ENCODE results near the gene SPHK2.

The SPHK2 gene

DNA sequence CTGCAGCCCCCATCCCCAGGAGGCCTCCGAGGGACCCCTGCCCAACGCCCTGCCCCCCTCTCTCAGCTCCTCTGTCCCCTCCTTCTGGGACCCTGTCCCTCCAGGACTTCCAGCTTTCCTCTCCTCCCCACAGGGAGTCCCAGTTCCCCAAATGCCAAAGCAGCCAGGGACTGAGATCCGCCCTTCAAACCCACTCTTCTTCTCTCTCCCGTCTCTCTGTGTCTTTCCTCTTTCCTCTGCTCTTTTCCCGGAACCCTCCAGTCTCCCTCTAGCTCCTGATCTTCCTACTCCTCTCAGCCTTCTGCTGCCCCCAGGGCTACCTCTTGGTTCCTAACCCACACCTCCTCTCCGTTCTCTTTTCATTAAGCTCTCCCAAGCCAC is 26.3 kb downstream of the SPHK2 start:
- no peak for DNase-seq
- no CpG with 5 or more reads among the region's 6 CpGs for WGBS (ENCODE audit: extremely low coverage, insufficient coverage, low lambda C conversion rate)
- Histone ChIP-seq H3K4ac (ENCODE audit: low read depth, low read length) (no peak overlapping the region), H3K4me1 (ENCODE audit: control insufficient read depth, low read depth, low read length) (no peaks in the 10 kb centered on the region), H3K79me2 (ENCODE audit: control insufficient read depth, insufficient read depth, low read length) (no peaks in the 10 kb centered on the region), H3K27ac (ENCODE audit: low read depth, low read length) (peak overlapping the region; percentile 55), H3K79me1 (ENCODE audit: low read length) (no peaks in the 10 kb centered on the region), H3K23ac (ENCODE audit: low read length) (no peak overlapping the region), H2BK5ac (ENCODE audit: low read length) (peak overlapping the region; percentile 74), H2AK5ac (ENCODE audit: low read length) (no peak overlapping the region), H3K18ac (ENCODE audit: low read length) (peak overlapping the region; percentile 19), H2BK120ac (ENCODE audit: low read depth, low read length) (peak overlapping the region; percentile 2), H3K9ac (ENCODE audit: low read length) (peak overlapping the region; percentile 69), H3K4me2 (ENCODE audit: low read length) (peak overlapping the region; percentile 96), H3K56ac (ENCODE audit: low read length) (peak overlapping the region; percentile 79), H4K8ac (ENCODE audit: low read depth, low read length) (no peak overlapping the region), H3K27me3 (ENCODE audit: insufficient read depth, low read length, poor library complexity) (no peaks in the 10 kb centered on the region), H3K36me3 (ENCODE audit: control insufficient read depth, insufficient read depth, low read length) (no peaks in the 10 kb centered on the region), H3K4me3 (ENCODE audit: low read length) (peak overlapping the region; percentile 13), H2BK15ac (replicated peaks; ENCODE audit: low read depth) (no peak overlapping the region), H4K5ac (ENCODE audit: low read length) (no peak overlapping the region)

DNA sequence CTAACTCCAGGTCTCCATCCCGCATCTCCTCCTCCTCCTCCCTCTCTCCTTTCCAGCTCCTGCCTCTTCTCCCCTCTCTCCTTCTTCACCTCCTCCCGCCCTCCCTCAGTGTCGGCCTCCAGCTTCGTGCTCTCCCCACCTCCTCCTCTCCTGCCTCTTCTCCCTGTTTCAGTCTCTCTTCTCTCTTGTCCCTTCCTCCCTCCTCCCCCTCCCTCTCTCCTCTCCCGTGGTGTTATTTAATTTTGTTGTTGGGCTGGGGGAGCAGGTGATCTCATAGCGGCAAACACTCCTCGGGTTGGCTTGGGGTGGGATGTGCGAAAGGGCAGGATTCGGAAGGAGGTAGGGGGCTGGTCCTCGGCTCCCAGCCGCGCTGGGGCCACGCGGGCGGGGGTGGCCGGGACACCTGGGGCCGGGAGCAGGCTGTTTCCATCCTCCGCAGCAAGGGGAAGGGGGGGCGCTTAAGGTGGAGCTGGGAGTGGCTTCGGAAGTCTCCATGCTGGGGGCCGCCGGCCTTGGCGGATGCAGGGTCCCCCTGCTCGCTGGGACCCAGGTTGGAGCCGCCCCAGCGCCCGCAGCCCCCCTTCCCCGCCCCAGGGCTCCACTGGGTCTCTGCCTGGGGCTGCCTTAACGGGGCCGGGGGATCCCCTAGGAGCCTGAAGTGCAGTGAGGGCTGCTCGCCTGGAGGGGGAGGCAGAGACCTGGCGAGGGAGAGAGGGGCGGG is 26.9 kb downstream of the SPHK2 start, which contains the start of gene CA11:
CA11 (minus strand) TSS at position 187 of the 721 bp plus-strand sequence. CDS start 555 bp downstream, outside the sequence.
- peak; percentile 93 for DNase-seq
- H3K4me1 ChIP-seq (ENCODE audit: control insufficient read depth, low read depth, low read length): no peaks in the 10 kb centered on the region
- no peaks in the 10 kb centered on the region for H3K79me2 ChIP-seq (ENCODE audit: control insufficient read depth, insufficient read depth, low read length)
- H3K56ac ChIP-seq (ENCODE audit: low read length): peak within 1 kb of the TSS; percentile 79
- H3K4me3 ChIP-seq (ENCODE audit: low read length): peak within 1 kb of the TSS; percentile 63
- no peak within 1 kb of the TSS for H3K23ac ChIP-seq (ENCODE audit: low read length)
- H2BK5ac ChIP-seq (ENCODE audit: low read length): peak within 1 kb of the TSS; percentile 74
- H3K9ac ChIP-seq (ENCODE audit: low read length): peak within 1 kb of the TSS; percentile 69
- H2AK5ac ChIP-seq (ENCODE audit: low read length): no peak within 1 kb of the TSS
- peak within 1 kb of the TSS; percentile 78 for H3K18ac ChIP-seq (ENCODE audit: low read length)
- peak within 1 kb of the TSS; percentile 2 for H2BK120ac ChIP-seq (ENCODE audit: low read depth, low read length)
- no peak within 1 kb of the TSS for H3K4ac ChIP-seq (ENCODE audit: low read depth, low read length)
- no CpG with 5 or more reads among the region's 33 CpGs for WGBS (ENCODE audit: extremely low coverage, insufficient coverage, low lambda C conversion rate)
- H2BK15ac ChIP-seq (replicated peaks; ENCODE audit: low read depth): no peak within 1 kb of the TSS
- H3K4me2 ChIP-seq (ENCODE audit: low read length): peak within 1 kb of the TSS; percentile 96
- no peak within 1 kb of the TSS for H4K5ac ChIP-seq (ENCODE audit: low read length)
- no peaks in the 10 kb centered on the region for H3K27me3 ChIP-seq (ENCODE audit: insufficient read depth, low read length, poor library complexity)
- H3K36me3 ChIP-seq (ENCODE audit: control insufficient read depth, insufficient read depth, low read length): no peaks in the 10 kb centered on the region
- H3K27ac ChIP-seq (ENCODE audit: low read depth, low read length): peak within 1 kb of the TSS; percentile 55
- H3K79me1 ChIP-seq (ENCODE audit: low read length): no peaks in the 10 kb centered on the region
- H4K8ac ChIP-seq (ENCODE audit: low read depth, low read length): no peak within 1 kb of the TSS

DNA sequence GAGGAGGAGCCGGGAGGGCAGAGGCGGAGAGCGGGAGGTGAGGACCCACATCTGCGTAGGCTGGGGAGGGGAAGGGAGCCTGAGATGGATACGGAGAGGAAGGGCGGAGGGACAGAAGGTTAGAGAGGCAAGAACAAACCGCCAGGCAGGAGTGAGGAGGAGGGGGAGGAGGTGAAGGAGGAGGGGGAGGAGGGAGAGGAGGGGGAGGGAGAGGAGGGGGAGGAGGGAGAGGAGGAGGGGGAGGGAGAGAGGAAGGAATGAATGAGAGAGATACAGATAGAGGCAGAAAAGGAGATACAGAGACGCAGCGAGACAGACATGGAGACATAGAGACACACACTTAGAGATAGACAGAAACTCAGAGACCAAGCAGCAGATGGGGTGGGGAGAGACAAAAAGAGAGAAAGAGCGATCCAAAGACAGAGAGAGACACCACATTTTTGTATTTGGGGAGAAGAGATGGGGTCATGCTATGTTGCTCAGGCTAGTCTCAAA is 27.5 kb downstream of the SPHK2 start:
- no peak overlapping the region for H2BK5ac ChIP-seq (ENCODE audit: low read length)
- H3K79me1 ChIP-seq (ENCODE audit: low read length): no peaks in the 10 kb centered on the region
- H3K4me1 ChIP-seq (ENCODE audit: control insufficient read depth, low read depth, low read length): no peaks in the 10 kb centered on the region
- H3K56ac ChIP-seq (ENCODE audit: low read length): peak overlapping the region; percentile 76
- H2BK120ac ChIP-seq (ENCODE audit: low read depth, low read length): no peak overlapping the region
- no peaks in the 10 kb centered on the region for H3K36me3 ChIP-seq (ENCODE audit: control insufficient read depth, insufficient read depth, low read length)
- no peak overlapping the region for H3K23ac ChIP-seq (ENCODE audit: low read length)
- peak; percentile 97 for DNase-seq
- no peak overlapping the region for H2AK5ac ChIP-seq (ENCODE audit: low read length)
- H3K4ac ChIP-seq (ENCODE audit: low read depth, low read length): no peak overlapping the region
- no peak overlapping the region for H2BK15ac ChIP-seq (replicated peaks; ENCODE audit: low read depth)
- no peak overlapping the region for H4K8ac ChIP-seq (ENCODE audit: low read depth, low read length)
- no peak overlapping the region for H3K18ac ChIP-seq (ENCODE audit: low read length)
- no CpG with 5 or more reads among the region's 10 CpGs for WGBS (ENCODE audit: extremely low coverage, insufficient coverage, low lambda C conversion rate)
- no peak overlapping the region for H3K4me3 ChIP-seq (ENCODE audit: low read length)
- H3K27ac ChIP-seq (ENCODE audit: low read depth, low read length): no peak overlapping the region
- no peaks in the 10 kb centered on the region for H3K27me3 ChIP-seq (ENCODE audit: insufficient read depth, low read length, poor library complexity)
- H4K5ac ChIP-seq (ENCODE audit: low read length): no peak overlapping the region
- H3K9ac ChIP-seq (ENCODE audit: low read length): no peak overlapping the region
- no peaks in the 10 kb centered on the region for H3K79me2 ChIP-seq (ENCODE audit: control insufficient read depth, insufficient read depth, low read length)
- H3K4me2 ChIP-seq (ENCODE audit: low read length): peak overlapping the region; percentile 34

DNA sequence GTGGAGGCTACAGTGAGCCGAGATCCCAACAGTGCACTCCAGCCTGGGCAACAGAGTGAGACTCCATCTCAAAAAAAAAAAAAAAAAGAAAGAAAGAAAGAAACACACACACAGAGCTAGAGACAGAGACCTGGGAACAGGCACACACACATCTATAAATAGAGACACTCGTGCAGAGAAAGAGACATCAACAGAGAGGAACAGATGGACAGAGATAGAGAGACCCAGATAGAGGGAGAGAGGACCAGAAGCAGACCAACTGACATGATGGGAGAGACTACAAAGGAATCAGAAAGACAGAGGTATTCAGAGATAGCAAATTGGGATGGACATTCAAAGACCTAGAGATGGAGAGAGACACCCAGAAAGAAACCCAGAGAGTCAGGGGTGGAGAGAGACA is 28.8 kb downstream of the SPHK2 start:
- H2BK5ac ChIP-seq (ENCODE audit: low read length): no peak overlapping the region
- H3K9ac ChIP-seq (ENCODE audit: low read length): no peak overlapping the region
- H4K5ac ChIP-seq (ENCODE audit: low read length): no peak overlapping the region
- no peaks in the 10 kb centered on the region for H3K36me3 ChIP-seq (ENCODE audit: control insufficient read depth, insufficient read depth, low read length)
- no peak overlapping the region for H3K4me3 ChIP-seq (ENCODE audit: low read length)
- DNase-seq: no peak
- H2BK15ac ChIP-seq (replicated peaks; ENCODE audit: low read depth): no peak overlapping the region
- no peak overlapping the region for H3K18ac ChIP-seq (ENCODE audit: low read length)
- H3K27me3 ChIP-seq (ENCODE audit: insufficient read depth, low read length, poor library complexity): no peaks in the 10 kb centered on the region
- H3K27ac ChIP-seq (ENCODE audit: low read depth, low read length): no peak overlapping the region
- no peaks in the 10 kb centered on the region for H3K4me1 ChIP-seq (ENCODE audit: control insufficient read depth, low read depth, low read length)
- H2AK5ac ChIP-seq (ENCODE audit: low read length): no peak overlapping the region
- H4K8ac ChIP-seq (ENCODE audit: low read depth, low read length): no peak overlapping the region
- no peak overlapping the region for H3K23ac ChIP-seq (ENCODE audit: low read length)
- H3K79me1 ChIP-seq (ENCODE audit: low read length): no peaks in the 10 kb centered on the region
- no peak overlapping the region for H3K56ac ChIP-seq (ENCODE audit: low read length)
- H3K4me2 ChIP-seq (ENCODE audit: low read length): no peak overlapping the region
- H2BK120ac ChIP-seq (ENCODE audit: low read depth, low read length): no peak overlapping the region
- no CpG with 5 or more reads among the region's 2 CpGs for WGBS (ENCODE audit: extremely low coverage, insufficient coverage, low lambda C conversion rate)
- no peak overlapping the region for H3K4ac ChIP-seq (ENCODE audit: low read depth, low read length)
- H3K79me2 ChIP-seq (ENCODE audit: control insufficient read depth, insufficient read depth, low read length): no peaks in the 10 kb centered on the region

DNA sequence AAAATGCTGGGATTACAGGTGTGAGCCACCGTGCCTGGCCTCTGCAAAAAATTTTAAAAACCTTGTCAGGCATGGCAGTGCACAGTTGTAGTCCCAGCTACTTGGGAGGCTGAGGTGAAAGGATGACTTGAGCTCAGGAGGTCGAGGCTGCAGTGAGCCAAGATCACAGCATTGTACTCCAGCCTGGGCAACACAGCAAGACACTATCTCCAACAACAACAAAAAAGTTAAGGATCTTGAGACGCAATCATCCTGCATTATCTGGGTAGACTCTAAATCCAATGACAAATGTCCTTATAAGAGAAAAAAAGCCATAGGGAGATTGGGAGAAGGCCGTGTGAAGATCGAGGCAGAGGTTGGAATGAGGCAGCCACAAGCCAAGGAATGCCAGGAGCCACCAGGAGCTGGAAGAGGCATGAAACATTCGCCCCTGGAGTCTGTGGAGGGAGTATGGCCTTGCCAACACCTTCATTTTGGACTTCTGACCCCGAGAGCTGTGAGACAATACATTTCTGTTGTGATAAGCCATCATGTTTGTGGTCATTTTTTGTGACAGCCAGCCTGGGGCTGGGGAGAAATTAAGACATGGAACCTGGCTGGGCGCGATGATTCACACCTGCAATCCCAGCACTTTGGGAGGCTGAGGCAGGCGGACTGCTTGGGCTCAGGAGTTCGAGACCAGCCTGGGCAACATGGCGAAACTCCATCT is 31.8 kb downstream of the SPHK2 start:
- H2BK5ac ChIP-seq (ENCODE audit: low read length): no peak overlapping the region
- H3K79me1 ChIP-seq (ENCODE audit: low read length): no peaks in the 10 kb centered on the region
- H3K79me2 ChIP-seq (ENCODE audit: control insufficient read depth, insufficient read depth, low read length): no peaks in the 10 kb centered on the region
- no peak overlapping the region for H3K27ac ChIP-seq (ENCODE audit: low read depth, low read length)
- H3K27me3 ChIP-seq (ENCODE audit: insufficient read depth, low read length, poor library complexity): no peaks in the 10 kb centered on the region
- H4K5ac ChIP-seq (ENCODE audit: low read length): no peak overlapping the region
- H2BK120ac ChIP-seq (ENCODE audit: low read depth, low read length): no peak overlapping the region
- H3K36me3 ChIP-seq (ENCODE audit: control insufficient read depth, insufficient read depth, low read length): no peaks in the 10 kb centered on the region
- no peak overlapping the region for H3K23ac ChIP-seq (ENCODE audit: low read length)
- WGBS (ENCODE audit: extremely low coverage, insufficient coverage, low lambda C conversion rate): no CpG with 5 or more reads among the region's 12 CpGs
- H3K4me1 ChIP-seq (ENCODE audit: control insufficient read depth, low read depth, low read length): no peaks in the 10 kb centered on the region
- H2BK15ac ChIP-seq (replicated peaks; ENCODE audit: low read depth): no peak overlapping the region
- H3K56ac ChIP-seq (ENCODE audit: low read length): no peak overlapping the region
- no peak overlapping the region for H3K4me3 ChIP-seq (ENCODE audit: low read length)
- no peak overlapping the region for H3K9ac ChIP-seq (ENCODE audit: low read length)
- H2AK5ac ChIP-seq (ENCODE audit: low read length): no peak overlapping the region
- H3K18ac ChIP-seq (ENCODE audit: low read length): no peak overlapping the region
- H3K4ac ChIP-seq (ENCODE audit: low read depth, low read length): no peak overlapping the region
- no peak overlapping the region for H4K8ac ChIP-seq (ENCODE audit: low read depth, low read length)
- H3K4me2 ChIP-seq (ENCODE audit: low read length): no peak overlapping the region
- no peak for DNase-seq
